Neural crest cell (in vitro differentiated cells): ENCODE results near the gene CMC2. TPM values are rescaled to one million over a fixed set of nuclear protein-coding genes. Genes with fewer than 3 reads are reported as not detected.

Source experiments
- DNase-seq: peaks from one replicate; pipeline ENCODE4 v3.0.0; 2021; ENCODE audit warnings: low read depth, mixed read lengths, low spot score
- H3K27ac Mint-ChIP-seq: one replicate; pipeline ENCODE4 v1.8.0; 2021; ENCODE audit warnings: mild to moderate bottlenecking, mixed read lengths; ENCODE audit not compliant: unreplicated experiment
- H3K27me3 Mint-ChIP-seq: 2 replicates; pipeline ENCODE4 v1.8.0; 2021; ENCODE audit warnings: low read depth, mild to moderate bottlenecking, mixed read lengths
- H3K36me3 Mint-ChIP-seq: 2 replicates; pipeline ENCODE4 v1.8.0; 2021; ENCODE audit warnings: low read depth, mild to moderate bottlenecking, mixed read lengths
- H3K4me1 Mint-ChIP-seq: 2 replicates; pipeline ENCODE4 v1.8.0; 2021; ENCODE audit warnings: mixed read lengths
- H3K4me3 Mint-ChIP-seq: one replicate; pipeline ENCODE4 v1.8.0; 2021; ENCODE audit warnings: mild to moderate bottlenecking, mixed read lengths
- H3K9me3 Mint-ChIP-seq: 2 replicates; pipeline ENCODE4 v1.8.0; 2021; ENCODE audit warnings: mixed read lengths
- total RNA-seq: library from RNA; stranded (reverse); gene quantifications from 2 replicates; pipeline ENCODE4 v1.2.1, GENCODE V29; 2021
- TF ChIP-seq, protein P1 (sequence below): fragments of 200-600 bp; sonication (generic); conservative IDR thresholded peaks from 2 replicates; pipeline ENCODE4 v1.5.0; 2021; ENCODE audit warnings: antibody characterized with exemption, mild to moderate bottlenecking

CMC2 gene
- total RNA-seq, 1 donor from 2014 or later = 75.0 TPM

DNA sequence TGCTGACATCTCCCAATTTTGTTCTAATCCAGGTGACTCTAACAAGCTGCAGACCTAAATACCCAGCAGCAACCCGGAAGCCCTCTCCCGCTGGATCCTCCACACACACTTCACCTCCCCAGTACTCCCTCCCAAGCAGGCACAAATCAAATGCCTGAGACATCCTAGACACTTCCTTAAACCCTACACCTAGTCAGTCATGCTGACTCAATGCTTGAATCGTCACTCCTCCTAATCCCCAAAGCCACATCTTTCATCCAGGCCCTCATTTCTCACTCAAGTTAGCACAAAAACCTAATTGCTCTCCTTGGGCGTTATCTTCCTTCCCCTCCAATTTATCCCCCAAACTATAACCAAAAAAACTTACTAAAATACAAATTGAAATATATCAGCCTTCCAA, 32.7 kb downstream of the CMC2 start:
- no peak overlapping the region for H3K27ac Mint-ChIP-seq
- peaks cover 9% of the 10 kb centered on the region for H3K36me3 Mint-ChIP-seq
- H3K27me3 Mint-ChIP-seq = no peaks in the 10 kb centered on the region
- no peaks in the 10 kb centered on the region for H3K9me3 Mint-ChIP-seq
- no peak overlapping the region for H3K4me3 Mint-ChIP-seq
- H3K4me1 Mint-ChIP-seq = no peaks in the 10 kb centered on the region
- DNase-seq = no peak
- TF ChIP-seq, protein P1, sequence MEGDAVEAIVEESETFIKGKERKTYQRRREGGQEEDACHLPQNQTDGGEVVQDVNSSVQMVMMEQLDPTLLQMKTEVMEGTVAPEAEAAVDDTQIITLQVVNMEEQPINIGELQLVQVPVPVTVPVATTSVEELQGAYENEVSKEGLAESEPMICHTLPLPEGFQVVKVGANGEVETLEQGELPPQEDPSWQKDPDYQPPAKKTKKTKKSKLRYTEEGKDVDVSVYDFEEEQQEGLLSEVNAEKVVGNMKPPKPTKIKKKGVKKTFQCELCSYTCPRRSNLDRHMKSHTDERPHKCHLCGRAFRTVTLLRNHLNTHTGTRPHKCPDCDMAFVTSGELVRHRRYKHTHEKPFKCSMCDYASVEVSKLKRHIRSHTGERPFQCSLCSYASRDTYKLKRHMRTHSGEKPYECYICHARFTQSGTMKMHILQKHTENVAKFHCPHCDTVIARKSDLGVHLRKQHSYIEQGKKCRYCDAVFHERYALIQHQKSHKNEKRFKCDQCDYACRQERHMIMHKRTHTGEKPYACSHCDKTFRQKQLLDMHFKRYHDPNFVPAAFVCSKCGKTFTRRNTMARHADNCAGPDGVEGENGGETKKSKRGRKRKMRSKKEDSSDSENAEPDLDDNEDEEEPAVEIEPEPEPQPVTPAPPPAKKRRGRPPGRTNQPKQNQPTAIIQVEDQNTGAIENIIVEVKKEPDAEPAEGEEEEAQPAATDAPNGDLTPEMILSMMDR = no peak

- TF ChIP-seq, protein P1 = no peak
- Mint-ChIP-seq H3K27me3 (no peaks in the 10 kb centered on the region), H3K9me3 (no peaks in the 10 kb centered on the region), H3K36me3 (peaks cover 6% of the 10 kb centered on the region), H3K27ac (no peak overlapping the region), H3K4me3 (no peak overlapping the region), H3K4me1 (no peaks in the 10 kb centered on the region)
- DNase-seq = no peak
Measured at GRCh38 chr16:80972611-80973010, 34.1 kb downstream of the CMC2 start.

DNA sequence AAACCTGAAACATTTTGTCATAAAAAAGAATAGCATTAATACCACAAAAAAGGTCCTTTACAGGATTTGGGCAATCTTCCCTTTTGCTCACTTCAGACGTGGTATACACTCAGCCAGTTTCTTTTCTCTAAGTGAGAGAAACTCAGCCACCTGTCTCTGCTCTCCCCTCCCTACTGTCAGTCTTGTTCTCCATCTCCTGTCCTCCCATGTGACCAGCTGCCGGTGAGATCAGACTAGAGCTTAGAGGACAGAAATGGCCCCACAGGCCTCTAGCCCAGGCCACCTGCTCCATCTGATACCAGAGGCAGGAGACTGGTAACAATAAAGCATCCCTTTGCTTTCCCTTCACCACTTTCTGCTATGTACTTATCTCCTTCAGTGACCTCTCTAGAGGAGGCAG, 34.9 kb downstream of the CMC2 start:
- Mint-ChIP-seq H3K27ac (no peak overlapping the region), H3K36me3 (peaks cover 6% of the 10 kb centered on the region), H3K4me3 (no peak overlapping the region), H3K9me3 (no peaks in the 10 kb centered on the region), H3K27me3 (no peaks in the 10 kb centered on the region), H3K4me1 (no peaks in the 10 kb centered on the region)
- TF ChIP-seq, protein P1 = no peak
- no peak for DNase-seq

- H3K27ac Mint-ChIP-seq = no peak overlapping the region
Measured at GRCh38 chr16:80969114-80969484, 37.6 kb downstream of the CMC2 start.

GRCh38 chr16:80968386-80969113, 38.1 kb downstream of the CMC2 start:
- H3K9me3 Mint-ChIP-seq = no peaks in the 10 kb centered on the region
- no peaks in the 10 kb centered on the region for H3K4me1 Mint-ChIP-seq
- no peak overlapping the region for H3K4me3 Mint-ChIP-seq
- H3K27ac Mint-ChIP-seq = no peak overlapping the region
- TF ChIP-seq, protein P1 = no peak
- DNase-seq = no peak
- H3K27me3 Mint-ChIP-seq = no peaks in the 10 kb centered on the region
- peaks cover 5% of the 10 kb centered on the region for H3K36me3 Mint-ChIP-seq

More at GRCh38 chr16:80969114-80969484, 37.6 kb downstream of the CMC2 start:
- no peaks in the 10 kb centered on the region for H3K27me3 Mint-ChIP-seq
- TF ChIP-seq, protein P1 = no peak
- H3K9me3 Mint-ChIP-seq = no peaks in the 10 kb centered on the region
- no peaks in the 10 kb centered on the region for H3K4me1 Mint-ChIP-seq
- peaks cover 3% of the 10 kb centered on the region for H3K36me3 Mint-ChIP-seq
- no peak for DNase-seq
- no peak overlapping the region for H3K4me3 Mint-ChIP-seq
